ENCODE measurements around the gene GCHFR. TPM values are rescaled to one million over a fixed set of nuclear protein-coding genes. Genes with fewer than 3 reads are reported as not detected.

Gene GCHFR
- polyA plus RNA-seq, 3 donors, result 19.1 to 46.7 (median 45.9) TPM

- Mint-ChIP-seq H3K36me3 (peaks cover 62 to 83% of the 10 kb centered on the region in 2 donors), H3K9me3 (no peaks in the 10 kb centered on the region), H3K4me3 (no peak overlapping the region), H3K27me3 (ENCODE audit: low read depth in 3 of 3) (peaks cover 0 to 2% (median 1%) of the 10 kb centered on the region in 3 donors), H3K4me1 (peaks cover 15% of the 10 kb centered on the region), H3K27ac (peak overlapping the region in 1 of 7 donors; percentile 33)
- no peak overlapping the region for H3K9ac ChIP-seq (ENCODE audit: insufficient read depth, low read length, poor library complexity, severe bottlenecking)
- H2AFZ ChIP-seq (ENCODE audit: insufficient read depth, low read depth, low read length, poor library complexity, severe bottlenecking), result no peak overlapping the region
- intact Hi-C loops (cut with micrococcal nuclease), result no loop called here
- H3K36me3 ChIP-seq (replicated peaks in 1 of 2; ENCODE audit: control insufficient read depth in 1 of 2, insufficient read depth in 2 of 2, low read length in 2 of 2), result peaks cover 50 to 83% of the 10 kb centered on the region in 2 donors
- H3K27me3 ChIP-seq (ENCODE audit: control insufficient read depth in 2 of 2, insufficient read depth in 2 of 2, low read length in 2 of 2), result no peaks in the 10 kb centered on the region
- no CpG with 5 or more reads among the region's 6 CpGs for whole genome bisulfite sequencing (ENCODE audit: insufficient coverage)
- no peaks in the 10 kb centered on the region for H3K9me3 ChIP-seq (replicated peaks in 1 of 2; ENCODE audit: control insufficient read depth in 1 of 2, insufficient read depth in 1 of 2, low read length in 2 of 2)
- no peaks in the 10 kb centered on the region for H3K79me2 ChIP-seq (ENCODE audit: insufficient read depth, low read length)
- TF ChIP-seq, protein P1, sequence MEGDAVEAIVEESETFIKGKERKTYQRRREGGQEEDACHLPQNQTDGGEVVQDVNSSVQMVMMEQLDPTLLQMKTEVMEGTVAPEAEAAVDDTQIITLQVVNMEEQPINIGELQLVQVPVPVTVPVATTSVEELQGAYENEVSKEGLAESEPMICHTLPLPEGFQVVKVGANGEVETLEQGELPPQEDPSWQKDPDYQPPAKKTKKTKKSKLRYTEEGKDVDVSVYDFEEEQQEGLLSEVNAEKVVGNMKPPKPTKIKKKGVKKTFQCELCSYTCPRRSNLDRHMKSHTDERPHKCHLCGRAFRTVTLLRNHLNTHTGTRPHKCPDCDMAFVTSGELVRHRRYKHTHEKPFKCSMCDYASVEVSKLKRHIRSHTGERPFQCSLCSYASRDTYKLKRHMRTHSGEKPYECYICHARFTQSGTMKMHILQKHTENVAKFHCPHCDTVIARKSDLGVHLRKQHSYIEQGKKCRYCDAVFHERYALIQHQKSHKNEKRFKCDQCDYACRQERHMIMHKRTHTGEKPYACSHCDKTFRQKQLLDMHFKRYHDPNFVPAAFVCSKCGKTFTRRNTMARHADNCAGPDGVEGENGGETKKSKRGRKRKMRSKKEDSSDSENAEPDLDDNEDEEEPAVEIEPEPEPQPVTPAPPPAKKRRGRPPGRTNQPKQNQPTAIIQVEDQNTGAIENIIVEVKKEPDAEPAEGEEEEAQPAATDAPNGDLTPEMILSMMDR (IDR thresholded peaks at IDR 0.05), result no peak
- no peak overlapping the region for H3K4me3 ChIP-seq (replicated peaks in 1 of 3; ENCODE audit: low read depth in 2 of 3, low read length in 3 of 3)
- H4K20me1 ChIP-seq (ENCODE audit: insufficient read depth, low read length), result no peaks in the 10 kb centered on the region
- H3K4me1 ChIP-seq (ENCODE audit: control insufficient read depth in 1 of 2, insufficient read depth in 2 of 2, low read length in 2 of 2), result peaks cover 13 to 15% of the 10 kb centered on the region in 2 donors
- H3K4me2 ChIP-seq (replicated peaks; ENCODE audit: extremely low read depth, low read length, poor library complexity, severe bottlenecking), result no peak overlapping the region
- DNase-seq, result no peak
- no peak overlapping the region for H3K27ac ChIP-seq (ENCODE audit: low read depth in 1 of 2, low read length in 2 of 2)
Observed at GRCh38 chr15:40773902-40774301, 10.0 kb downstream of the GCHFR start.

DNA sequence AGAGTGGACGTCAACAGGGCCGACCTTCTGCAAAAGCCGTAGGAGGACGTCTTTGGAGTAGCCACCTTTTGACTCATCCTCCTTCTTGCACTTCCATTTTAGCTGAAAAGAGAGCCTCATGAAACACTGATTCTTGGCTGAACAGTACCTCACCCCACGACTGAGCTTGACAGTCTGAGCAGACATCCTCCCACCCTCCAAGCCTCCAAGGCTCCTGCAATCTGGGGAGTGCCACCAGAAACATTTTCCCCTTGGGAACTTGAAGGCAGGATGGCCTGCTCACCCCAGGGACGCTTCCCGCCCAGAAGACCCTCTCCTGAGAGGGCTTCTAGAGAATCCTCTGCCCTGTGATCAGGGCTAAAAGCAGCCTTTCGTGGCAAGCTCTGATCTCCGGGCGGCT, 11.1 kb downstream of the GCHFR start:
- Histone ChIP-seq H2AFZ (ENCODE audit: insufficient read depth, low read depth, low read length, poor library complexity, severe bottlenecking) (no peak overlapping the region), H3K27me3 (ENCODE audit: control insufficient read depth in 2 of 2, insufficient read depth in 2 of 2, low read length in 2 of 2) (no peaks in the 10 kb centered on the region), H4K20me1 (ENCODE audit: insufficient read depth, low read length) (peaks cover 5% of the 10 kb centered on the region), H3K9ac (ENCODE audit: insufficient read depth, low read length, poor library complexity, severe bottlenecking) (no peak overlapping the region), H3K36me3 (replicated peaks in 1 of 2; ENCODE audit: control insufficient read depth in 1 of 2, insufficient read depth in 2 of 2, low read length in 2 of 2) (peaks cover 61 to 94% of the 10 kb centered on the region in 2 donors), H3K4me2 (replicated peaks; ENCODE audit: extremely low read depth, low read length, poor library complexity, severe bottlenecking) (no peak overlapping the region), H3K9me3 (replicated peaks in 1 of 2; ENCODE audit: control insufficient read depth in 1 of 2, insufficient read depth in 1 of 2, low read length in 2 of 2) (no peaks in the 10 kb centered on the region), H3K79me2 (ENCODE audit: insufficient read depth, low read length) (no peaks in the 10 kb centered on the region), H3K4me3 (replicated peaks in 1 of 3; ENCODE audit: low read depth in 2 of 3, low read length in 3 of 3) (no peak overlapping the region), H3K27ac (ENCODE audit: low read depth in 1 of 2, low read length in 2 of 2) (no peak overlapping the region), H3K4me1 (ENCODE audit: control insufficient read depth in 1 of 2, insufficient read depth in 2 of 2, low read length in 2 of 2) (peaks cover 2 to 4% of the 10 kb centered on the region in 2 donors)
- H3K36me3 Mint-ChIP-seq, result peaks cover 73 to 94% of the 10 kb centered on the region in 2 donors
- peaks cover 4% of the 10 kb centered on the region for H3K4me1 Mint-ChIP-seq
- TF ChIP-seq, protein P1 (IDR thresholded peaks at IDR 0.05), result no peak
- peaks cover 0 to 2% (median 1%) of the 10 kb centered on the region in 3 donors for H3K27me3 Mint-ChIP-seq (ENCODE audit: low read depth in 3 of 3)
- WGBS (ENCODE audit: insufficient coverage), result 98% methylated on average over 5 of the region's 10 CpGs
- DNase-seq, result no peak
- peak overlapping the region in 1 of 7 donors; percentile 42 for H3K27ac Mint-ChIP-seq
- intact Hi-C loops (cut with micrococcal nuclease), result no loop called here
- H3K9me3 Mint-ChIP-seq, result no peaks in the 10 kb centered on the region
- no peak overlapping the region for H3K4me3 Mint-ChIP-seq
